GM19468 (cell line): ENCODE measurements around the gene PGBD5.

ENCODE experiments used
- ATAC-seq: cut with Tn5 transposase; IDR thresholded peaks from one replicate; pipeline ENCODE4 v1.9.1; 2021; ENCODE audit warnings: mild to moderate bottlenecking, moderate library complexity, moderate number of reproducible peaks; ENCODE audit not compliant: unreplicated experiment; ENCODE audit errors: extremely low read depth

The PGBD5 gene

GRCh38 chr1:230288641-230289349 is 137.3 kb downstream of the PGBD5 start:
- no peak for ATAC-seq

DNA sequence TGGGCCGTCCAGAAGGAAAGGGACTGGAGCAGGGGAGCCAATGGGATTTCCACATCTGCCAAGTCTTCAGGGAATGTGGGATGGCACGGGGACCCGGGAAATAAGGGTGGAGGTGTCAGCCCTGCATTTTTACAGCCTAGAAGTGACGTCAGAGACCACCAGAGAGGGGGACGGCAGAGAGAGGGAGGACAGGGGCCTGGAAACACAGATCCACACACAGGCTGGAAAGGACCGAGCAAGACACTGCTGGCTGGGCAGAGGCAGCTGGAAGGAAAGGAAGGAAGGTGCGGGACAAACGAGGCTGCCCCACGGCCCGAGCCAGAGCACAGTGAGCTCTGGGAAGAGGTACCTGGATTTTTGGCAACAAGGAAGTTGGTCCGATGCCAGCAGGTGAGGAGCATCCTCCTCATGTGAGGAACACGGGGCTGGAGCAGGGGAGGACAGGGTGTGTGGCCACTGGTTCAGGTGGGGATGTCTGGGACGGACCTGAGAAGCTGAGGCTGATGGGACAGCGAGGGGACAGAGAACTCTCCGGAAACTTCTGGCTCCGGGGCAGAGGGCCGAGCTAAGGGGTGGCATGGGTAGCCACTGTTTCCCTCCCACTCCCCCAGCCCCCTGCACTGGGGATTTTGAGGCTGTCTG is 138.3 kb downstream of the PGBD5 start:
- ATAC-seq, result no peak

- no peak for ATAC-seq
Observed at GRCh38 chr1:230286890-230287269, 139.3 kb downstream of the PGBD5 start.

GRCh38 chr1:230286166-230286889 is 139.8 kb downstream of the PGBD5 start:
- no peak for ATAC-seq

DNA sequence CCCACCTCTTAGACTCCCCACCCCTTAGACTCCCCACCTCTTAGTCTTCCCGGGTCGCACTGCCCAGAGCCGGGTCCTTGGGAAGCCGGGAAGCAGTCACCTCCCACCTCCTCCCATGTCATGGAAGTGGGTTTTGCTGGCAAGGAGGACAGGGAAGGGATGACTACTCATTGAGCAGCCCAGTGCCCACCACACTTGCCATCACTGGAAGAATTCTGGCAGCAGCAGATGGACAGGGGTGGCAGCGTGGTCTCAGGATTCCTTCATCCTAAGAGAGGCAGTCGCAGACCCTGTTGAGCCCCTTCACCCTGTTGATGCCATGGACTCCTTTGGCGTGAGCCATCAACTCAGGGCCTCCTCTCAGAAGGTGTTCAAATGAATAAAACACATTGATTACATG is 140.8 kb downstream of the PGBD5 start:
- no peak for ATAC-seq

- ATAC-seq, result no peak
Observed at GRCh38 chr1:230284891-230285290, 141.2 kb downstream of the PGBD5 start.

DNA sequence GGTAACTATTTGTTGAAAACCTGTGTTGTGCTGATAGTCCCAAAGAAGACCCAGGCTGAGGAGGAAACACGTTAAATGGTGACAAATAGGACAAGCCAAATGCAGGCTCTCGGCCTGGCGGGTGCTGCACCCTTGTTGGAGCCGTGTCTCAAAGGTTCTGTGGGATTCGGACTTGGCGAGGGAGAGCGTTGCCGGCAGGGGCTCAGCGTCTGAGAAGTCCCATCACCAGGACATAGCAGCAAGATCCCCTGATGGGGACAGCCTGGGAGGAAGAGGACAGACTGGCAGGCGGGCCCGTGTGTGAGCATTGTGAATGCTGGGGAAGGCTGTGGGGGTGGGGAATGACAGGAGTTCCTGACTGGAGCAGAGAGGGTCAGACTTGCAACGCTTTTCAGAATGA is 142.5 kb downstream of the PGBD5 start:
- no peak for ATAC-seq

DNA sequence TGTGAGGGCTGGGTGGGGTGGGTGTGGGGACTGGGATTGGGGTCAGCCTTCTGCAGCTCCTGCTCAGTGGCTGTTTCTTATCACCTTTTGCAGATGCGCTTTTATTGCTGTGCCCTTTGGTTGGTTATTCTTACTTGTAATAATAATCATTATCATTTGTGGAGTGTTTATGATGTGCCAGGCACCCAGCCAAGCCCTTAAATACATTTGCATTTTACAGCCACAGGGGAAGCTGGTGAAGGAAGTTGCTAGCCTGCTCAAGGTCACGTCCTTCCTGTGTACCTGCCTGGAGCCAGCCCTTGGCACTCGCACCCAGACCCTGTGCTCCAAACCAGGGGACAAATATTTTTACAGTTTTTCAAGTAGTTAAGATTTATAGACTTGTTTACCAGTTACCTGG is 144.0 kb downstream of the PGBD5 start:
- no peak for ATAC-seq

- ATAC-seq, result no peak
Observed at GRCh38 chr1:230281556-230281955, 144.6 kb downstream of the PGBD5 start.

DNA sequence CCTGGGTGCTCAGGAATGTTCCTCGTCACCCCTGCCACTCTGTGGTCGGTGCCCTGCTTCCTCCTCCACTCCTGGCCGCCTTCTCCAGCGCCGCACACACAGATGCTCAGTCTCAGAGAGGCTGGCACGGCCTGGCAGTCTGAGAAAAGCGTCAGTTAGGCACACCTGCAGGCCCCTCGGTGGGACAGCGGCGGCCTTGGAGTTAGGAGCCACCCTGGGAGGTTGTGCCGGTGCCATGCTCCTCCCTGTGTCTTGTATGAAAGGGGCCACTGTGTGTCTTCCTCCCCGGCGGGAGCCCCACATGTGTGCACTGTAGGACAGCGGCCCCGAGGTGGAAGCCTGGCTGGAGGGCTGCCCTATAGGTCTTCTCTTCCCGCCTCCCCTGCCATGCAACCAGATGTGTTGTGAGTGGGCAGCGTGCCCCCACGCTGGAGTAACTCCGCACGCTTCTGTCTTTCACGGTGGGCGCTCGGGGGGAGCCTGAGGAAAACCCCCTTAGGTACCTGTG is 145.2 kb downstream of the PGBD5 start:
- ATAC-seq, result no peak

GRCh38 chr1:230280054-230280795 is 145.9 kb downstream of the PGBD5 start:
- ATAC-seq, result no peak

DNA sequence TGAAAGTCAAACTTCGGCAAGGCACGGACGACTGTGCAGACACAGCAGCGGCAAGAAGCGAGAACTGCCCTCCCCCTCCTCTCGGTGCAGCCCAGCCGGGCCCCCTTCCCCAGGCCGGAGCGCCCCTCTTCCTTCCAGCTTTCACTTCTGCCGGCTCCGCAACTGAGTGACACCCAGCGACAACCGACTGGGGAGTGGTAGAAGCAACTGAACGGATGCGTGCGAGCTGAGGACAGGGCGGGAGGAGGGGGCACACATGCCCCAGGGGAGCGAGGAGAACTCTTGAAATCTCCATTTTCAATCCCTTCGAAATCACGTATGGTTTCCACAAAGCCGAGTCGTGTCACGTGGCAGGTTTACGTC is 146.6 kb downstream of the PGBD5 start:
- ATAC-seq, result no peak

DNA sequence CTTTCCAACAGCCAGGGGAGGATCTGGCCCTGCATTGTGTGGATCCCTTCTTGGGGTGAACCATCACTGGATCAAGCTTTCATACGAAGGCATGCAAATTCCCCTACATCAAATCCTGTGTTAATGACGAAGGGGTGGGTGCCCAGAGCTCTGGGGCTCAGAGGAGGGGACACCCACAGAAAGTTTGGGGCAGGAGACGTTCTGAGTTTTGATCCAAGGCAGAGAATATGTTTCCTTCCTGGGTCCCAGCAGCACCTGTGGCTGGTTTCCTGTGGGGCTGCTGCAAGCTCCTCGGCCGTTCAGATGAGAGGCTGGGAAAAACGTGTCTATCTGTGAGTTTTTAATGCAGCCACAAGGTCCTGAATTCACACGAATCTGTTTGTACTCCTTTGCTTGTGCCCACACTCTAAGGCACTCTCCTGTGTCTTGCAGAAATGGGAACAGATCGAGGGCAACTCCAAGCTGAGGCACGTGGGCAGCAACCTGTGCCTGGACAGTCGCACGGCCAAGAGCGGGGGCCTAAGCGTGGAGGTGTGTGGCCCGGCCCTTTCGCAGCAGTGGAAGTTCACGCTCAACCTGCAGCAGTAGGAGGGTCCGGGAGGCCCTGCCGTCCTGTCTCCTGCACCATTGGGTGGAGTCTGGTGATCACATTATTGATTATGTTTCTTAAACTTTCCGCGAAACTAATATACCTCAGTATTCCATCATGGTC is 147.1 kb downstream of the PGBD5 start:
- ATAC-seq, result no peak

DNA sequence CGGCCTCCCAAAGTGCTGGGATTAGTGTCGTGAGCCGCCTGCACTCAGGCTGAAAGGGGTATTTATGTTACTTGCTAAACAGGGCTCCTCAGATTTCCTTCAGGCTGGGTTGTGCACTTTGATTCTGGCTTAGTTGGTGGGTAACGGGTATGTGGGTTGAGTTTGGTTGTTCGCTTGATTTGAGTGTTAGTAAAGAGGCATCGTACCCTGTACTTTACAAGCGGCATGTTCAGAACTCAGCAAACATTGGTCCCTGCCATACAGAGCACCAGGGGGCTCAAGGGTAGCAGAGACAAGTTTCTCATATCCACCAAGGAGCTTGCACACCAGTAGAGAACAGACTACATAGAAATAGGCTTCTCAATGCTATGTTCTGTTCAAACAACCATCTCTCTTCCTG is 147.8 kb downstream of the PGBD5 start:
- ATAC-seq, result no peak

- ATAC-seq, result no peak
Observed at GRCh38 chr1:230277201-230278025, 148.7 kb downstream of the PGBD5 start.

GRCh38 chr1:230276401-230276800 is 149.7 kb downstream of the PGBD5 start:
- no peak for ATAC-seq

GRCh38 chr1:230274254-230274653 is 151.9 kb downstream of the PGBD5 start:
- no peak for ATAC-seq

- ATAC-seq, result no peak
Observed at GRCh38 chr1:230273141-230273710, 152.9 kb downstream of the PGBD5 start.

- ATAC-seq, result no peak
Observed at GRCh38 chr1:230272557-230272956, 153.6 kb downstream of the PGBD5 start.
